ENCODE results near the gene STIP1.
A peak's percentile ranks its signal among the peaks of the same experiment; 100 is the strongest.

The STIP1 gene

DNA sequence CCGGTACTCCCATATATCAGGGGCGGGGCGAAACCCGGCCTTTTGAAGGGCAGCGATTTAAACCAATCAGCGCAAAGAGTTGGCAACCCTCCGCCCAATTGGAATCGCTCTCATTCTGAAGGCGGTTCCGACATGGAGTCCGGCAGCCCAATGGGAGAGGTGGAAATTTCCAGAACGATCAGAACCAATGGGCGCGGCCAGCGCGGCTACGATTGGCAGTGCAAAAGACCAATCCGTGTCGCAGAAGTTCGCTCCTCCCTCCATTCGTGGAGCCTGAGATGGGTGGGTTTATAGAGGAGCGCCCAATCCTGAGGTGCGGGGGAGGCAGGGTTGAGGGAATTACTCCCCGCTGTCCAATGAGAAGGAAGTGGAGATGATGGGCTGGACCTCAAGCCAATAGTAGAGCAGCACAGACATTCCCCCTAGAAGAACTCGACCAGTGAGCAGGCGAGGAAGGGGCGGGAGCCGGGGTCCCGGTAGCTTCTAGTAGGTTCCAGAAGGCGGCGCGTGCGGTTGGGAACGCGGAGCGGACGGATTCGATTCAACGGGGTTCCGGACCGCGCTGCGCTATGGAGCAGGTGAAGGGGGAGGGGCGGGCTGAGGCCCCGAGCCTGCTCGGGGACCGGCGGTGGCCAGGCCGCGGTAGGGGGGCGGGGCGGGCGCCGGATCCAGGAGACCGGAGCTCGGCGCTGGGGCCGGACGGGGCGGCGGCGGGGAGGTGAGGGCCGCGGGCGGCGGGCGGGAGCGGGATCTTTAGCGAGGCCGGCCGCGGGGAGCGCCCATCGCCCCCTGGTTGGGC, at the start of gene STIP1:
Gene STIP1, plus strand, starts transcription at position 479 of the 799 bp plus-strand sequence. Its CDS starts 91 bp downstream, at position 570.
- peak; percentile 100 for DNase-seq

DNA sequence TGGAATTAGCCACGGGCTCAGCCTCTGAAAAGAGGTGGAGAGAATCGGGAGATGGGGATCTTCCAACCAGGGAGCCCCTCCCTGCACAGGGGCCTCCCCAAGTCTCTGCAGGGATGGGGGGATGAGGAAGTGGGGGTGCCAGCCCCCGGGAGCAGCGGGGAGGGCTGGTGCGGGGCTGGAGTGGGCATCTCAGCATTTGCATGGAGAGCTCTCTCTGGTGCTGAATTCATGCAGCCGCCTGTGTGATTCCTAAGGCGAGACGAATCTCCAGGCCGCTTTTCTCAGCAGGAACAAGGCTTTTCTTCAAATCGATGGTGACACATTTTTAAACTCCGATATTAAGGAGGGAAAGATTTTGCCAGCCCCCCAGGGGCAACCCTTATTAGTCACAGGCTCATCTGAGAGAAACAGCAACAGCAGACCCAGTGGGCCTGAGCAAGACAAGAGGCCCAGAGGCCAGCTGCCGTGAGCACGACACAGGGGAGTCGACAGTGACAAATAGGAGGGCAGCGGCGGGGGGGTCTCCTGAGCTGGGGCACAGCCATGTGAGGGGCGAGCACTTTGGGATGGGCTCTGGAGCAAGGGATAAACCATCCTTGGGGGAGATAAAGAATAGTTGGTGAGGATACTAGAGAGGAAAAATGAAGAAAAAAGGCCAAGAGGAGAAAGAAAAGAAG, 49.1 kb upstream of the STIP1 start:
- no peak for DNase-seq

DNA sequence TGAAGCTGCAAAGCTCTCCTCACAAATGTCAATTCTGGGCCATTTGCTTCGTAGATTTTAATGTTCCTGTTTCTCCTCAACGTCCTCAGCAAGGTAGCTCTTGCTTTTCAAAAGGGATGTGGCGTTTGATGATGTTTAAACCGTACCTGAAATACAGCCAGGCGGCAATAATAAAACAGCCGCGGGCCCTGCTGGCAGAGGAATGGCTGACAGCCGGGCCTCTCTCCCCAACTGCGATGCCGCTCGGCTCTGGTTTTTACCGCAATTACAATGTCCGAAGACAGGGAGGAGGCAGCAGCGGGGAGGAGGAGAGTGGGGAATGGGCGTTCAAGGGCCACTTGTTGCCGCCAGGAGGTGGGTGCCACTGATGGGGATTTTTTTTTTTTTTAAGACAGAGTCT, 47.6 kb upstream of the STIP1 start:
- DNase-seq = no peak

DNA sequence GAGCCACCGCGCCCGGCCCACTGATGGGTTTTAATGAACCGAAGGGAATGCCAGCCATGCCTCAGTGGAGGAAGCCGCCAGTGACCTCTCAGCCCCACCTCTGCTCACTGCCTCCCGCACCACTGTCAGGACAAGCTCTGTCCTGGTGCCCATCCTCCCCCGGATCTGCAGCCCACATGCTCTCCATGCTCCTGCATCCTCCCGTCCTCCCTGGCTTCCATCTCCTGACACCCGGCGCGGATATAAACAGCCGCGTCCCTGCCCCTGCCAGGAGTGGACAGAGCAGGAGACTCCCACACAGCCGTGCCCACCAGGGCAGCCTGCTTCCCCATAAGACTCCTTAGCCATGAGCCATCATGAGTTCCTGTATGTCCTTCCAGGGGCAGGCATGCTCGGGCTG, 46.9 kb upstream of the STIP1 start:
- no peak for DNase-seq

DNA sequence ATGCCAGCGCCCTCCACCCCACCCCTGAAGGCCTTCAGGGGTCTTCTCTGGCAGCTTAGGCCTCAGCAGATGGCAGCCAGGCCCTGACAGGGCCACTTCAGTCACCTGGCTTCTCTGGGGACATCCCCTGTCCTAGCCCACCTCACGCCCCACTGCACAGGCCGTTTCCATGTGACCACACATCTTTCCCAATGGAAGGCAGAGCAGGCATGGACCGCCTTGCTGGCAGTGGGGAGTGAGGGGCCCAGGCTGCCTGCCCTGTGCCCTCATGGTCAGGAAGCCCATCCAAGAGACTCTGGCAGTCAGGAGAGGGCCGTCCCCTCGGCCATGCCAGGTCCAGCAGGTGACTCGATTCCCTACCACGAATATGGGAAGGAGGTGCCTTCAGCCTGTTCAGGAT, 45.9 kb upstream of the STIP1 start:
- no peak for DNase-seq

DNA sequence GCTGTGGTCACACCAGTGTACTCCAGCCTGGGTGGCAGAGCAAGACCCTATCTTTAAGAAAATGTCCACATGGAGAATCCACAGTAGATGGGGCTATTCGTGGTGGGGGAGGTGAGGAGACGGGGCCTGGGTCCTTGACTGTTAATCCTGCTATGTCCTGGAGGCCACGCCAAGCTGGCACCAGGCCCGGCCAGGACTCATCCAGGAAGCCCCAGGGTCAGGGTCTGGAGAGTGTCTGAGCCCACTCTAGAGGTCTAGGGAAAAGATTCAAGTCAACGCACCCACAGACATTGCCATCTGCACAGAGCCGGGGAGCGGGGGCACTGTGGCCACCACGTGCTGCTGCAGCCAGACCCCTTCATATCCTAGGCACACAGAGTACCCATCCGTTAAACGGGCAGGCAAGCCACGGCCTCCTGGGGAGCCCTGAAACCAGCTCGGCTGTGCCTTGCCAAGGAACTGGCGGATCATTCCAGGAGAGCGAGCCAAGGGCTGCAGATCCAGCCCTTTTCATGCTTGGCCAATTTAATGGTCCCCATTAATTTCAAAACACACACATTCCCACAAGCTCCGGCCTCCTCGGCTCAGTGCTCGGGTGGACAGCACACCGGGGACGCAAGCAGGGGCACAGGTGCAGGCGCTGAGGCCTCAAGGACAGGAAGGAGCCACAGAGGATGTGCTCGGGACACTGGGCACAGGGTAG, 44.7 kb upstream of the STIP1 start:
- DNase-seq = no peak

DNA sequence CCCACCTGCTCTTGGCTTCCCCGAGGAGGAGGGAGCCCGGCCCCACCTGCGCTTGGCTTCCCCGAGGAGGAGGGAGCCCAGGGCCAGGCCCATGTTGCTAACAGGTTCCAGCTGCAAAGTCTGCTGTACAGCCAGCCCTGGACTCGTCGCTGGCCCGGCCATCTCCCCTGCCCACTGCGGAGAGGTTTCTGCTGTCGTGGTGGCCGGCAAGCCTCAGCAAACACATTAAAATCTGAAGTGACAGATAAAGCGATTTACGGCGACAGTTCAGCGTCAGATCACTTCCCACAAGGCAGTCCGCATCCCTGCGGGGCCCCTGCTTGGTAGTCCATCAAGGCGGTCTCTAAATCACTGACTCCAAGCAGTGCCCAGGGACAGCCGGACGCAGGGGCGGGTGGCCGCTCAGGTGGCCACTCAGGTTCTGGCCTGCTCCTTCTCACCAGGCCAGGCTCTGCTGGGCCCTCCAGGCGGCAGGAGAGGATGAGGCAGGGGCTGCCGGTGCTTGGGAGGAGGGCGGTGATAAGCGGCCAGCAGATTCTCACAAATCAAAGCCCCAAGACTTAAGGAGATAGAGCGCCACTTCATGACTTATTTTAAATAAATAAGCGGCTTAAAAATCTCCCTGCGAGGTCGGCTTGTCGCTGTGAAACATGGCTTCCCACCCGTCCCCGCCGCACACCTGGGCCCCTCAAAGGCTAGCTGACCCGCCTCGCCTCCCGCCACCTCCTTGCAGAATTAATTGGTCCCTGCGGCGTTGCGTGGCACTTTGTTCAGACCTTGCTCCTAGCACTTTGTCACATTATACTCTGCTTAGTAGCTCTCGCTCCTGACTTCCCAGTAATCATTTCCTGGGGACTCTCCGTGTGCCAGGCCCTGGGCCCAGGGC, 41.1 kb upstream of the STIP1 start:
- DNase-seq = no peak

DNA sequence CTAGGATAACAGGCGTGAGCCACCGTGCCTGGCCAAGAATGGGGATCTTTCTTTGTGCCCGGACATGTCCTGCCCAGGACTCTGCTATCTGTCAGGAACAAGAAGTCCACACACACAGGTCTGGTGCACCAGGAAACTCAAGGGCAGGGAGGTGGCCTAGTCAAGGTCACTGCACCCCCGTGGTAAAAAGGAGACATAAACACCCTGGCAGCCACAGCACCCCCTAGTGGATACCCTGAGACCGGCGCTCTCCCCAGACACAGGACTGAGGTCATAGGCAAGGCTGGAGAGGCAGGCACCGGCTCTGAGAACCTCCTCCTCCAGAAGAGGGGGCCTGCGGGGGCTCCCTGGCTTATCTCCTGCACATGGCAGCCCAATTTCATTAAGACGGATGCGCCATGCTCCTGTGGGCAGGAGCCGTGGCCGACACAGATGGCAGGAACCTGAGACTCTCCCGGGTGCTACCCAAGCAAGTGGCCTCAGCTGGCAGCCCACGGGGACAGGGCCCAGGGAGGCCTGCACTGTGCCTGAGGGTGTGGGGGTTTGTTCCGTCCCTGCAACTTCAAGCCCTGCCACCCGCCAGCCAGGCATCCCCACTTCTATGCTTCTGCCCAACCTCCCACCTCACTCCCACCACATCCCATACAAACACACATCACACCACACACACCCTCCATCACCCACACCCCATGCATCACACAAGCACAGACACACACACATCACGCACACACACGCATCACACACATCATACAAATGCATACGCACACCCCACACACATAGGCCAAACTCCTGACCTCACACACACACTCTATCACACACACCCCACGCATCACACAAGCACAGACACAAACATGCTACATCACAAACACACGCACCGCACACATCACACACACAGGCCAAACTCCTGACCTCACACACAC, 39.7 kb upstream of the STIP1 start:
- DNase-seq = peak in 1 of 2 experiments; percentile 53

DNA sequence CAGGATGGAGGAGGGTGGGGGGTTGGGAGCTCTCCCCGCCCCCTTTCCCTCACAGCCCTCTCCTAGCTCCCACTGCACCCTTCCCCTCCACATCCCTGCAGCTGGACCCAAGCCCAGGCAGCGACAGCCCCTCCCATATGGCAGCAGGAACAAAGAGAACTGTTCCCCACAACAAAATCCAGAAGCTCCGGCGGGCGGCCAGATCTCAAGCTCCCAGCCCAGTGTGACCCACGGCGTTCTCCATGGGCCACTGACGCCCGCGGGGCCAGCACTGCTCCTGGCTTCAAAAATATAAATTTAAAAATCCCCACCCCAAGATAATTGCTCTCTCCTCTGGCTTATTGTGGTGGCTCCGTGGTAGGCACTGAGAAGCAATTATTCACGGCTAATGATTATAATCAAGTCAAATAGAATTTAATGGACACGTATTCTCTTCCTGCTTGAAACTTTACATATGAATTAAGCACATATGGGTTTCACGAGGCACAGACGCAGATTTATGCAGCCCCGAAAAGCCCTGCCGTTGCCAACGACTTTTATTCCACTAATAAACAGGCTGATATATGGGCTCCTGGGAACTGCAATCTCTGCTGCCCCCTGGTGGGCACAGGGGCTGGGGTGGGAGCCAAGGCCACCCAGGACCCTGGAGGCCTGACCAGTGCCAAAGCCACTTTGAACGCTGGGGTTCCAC, 37.6 kb upstream of the STIP1 start:
- peak; percentile 41 to 42 for DNase-seq

DNA sequence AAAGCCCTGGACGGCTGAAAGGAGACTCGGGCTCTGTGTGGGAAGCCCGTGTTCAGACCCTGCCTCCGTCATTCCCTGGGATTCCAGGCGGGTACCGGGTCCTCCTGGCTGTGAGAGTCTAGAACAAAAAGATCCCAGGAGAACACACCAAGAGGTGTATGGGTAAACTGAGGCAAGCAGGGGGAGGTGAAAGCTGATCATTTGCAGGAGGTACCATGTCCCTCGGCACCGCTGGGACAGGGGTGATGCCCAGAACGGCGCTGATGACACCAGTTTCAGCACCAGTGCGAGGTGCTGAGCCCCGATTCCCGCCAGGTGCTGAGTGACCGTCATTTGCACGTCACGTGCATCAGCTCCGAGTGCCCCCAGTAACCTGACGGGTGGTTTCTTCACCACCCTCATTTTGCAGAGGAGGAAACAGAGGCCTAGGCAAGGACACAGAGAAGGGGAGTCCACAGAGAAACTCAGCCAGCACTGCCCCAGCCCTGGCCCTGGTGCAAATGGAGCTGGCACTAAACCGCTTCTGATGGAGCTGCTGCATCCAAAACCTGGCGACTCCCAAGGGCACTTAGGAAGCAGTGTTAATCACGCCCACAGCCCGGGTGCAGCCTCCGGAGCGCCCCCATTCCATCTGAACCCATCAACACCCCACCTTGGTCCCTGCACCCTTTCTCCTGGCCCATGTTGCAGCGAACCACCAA, 36.9 kb upstream of the STIP1 start:
- DNase-seq = no peak

DNA sequence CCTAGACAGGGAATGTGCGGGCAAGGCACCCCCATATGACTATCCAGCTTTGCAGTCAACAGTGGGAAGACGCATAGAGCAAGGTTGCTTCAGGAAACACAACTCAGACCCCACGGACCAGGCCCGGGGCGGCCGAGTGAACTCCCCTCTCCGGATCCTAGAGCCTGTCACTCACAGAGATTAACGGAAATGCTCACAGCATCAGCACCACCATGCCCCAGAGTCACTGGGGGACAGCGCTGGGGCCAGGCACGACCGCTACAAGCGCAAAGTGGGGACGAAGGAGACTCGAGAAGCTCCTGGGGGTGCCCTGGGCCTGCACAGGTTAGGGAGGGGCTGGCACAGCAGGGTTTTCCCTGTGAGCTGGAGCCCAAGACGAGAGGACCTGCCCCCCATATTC, 35.9 kb upstream of the STIP1 start:
- DNase-seq = no peak

DNA sequence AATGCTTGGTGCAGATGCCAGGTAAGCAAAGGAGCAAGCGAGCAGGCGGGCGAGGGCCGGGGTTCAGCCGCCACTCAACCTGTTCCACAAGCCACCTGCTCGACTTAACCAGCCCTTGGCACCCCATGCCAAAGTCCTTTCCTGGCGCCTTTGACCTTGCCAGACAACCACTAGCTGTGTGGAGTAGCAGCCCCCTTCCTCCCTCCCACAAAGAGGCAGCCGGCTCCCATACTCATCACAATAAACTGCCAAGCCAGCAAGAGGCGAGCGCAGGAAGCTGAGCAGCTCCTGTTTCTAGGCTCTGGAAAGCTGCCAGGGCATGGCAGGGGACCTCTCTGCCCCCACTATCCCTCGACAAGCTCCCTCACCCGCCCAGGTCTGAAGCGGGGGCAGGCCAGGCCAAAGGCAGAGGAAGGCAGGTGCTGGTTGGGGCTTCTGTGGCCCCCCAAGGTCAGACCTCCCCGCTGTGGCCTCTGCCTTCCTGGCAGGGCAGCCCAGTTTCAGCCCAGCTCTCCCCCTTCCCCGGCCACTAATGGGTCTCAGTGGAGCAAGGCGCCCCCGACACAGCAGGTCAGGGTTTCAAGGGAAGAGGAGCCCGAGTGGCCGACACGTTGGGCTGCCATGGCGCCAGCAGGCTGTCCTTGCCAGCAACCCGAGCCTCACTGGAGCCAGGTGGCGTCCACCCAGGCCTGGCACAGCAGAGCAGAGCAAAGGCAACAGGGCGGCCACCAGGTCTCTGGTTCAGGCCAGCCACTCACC, 35.3 kb upstream of the STIP1 start:
- DNase-seq = no peak

DNA sequence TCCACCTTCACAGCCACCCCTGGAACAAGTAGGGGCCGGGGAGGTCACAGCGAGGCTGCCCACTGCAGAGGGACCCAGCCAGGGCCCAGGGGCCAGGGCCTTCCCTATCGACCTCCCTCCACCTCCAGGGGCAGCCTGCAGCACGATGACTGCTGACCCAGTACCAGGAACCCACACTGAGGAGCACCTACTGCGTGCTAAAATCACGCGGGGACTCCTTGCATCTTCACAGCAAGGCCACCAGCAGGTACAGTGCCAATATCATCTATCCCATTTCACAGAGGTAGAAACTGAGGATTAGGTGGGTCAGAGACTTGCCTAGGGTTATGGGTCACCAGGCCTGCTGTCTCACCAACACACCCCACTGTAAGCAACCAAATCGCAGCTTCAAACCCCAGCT, 34.6 kb upstream of the STIP1 start:
- DNase-seq = no peak

DNA sequence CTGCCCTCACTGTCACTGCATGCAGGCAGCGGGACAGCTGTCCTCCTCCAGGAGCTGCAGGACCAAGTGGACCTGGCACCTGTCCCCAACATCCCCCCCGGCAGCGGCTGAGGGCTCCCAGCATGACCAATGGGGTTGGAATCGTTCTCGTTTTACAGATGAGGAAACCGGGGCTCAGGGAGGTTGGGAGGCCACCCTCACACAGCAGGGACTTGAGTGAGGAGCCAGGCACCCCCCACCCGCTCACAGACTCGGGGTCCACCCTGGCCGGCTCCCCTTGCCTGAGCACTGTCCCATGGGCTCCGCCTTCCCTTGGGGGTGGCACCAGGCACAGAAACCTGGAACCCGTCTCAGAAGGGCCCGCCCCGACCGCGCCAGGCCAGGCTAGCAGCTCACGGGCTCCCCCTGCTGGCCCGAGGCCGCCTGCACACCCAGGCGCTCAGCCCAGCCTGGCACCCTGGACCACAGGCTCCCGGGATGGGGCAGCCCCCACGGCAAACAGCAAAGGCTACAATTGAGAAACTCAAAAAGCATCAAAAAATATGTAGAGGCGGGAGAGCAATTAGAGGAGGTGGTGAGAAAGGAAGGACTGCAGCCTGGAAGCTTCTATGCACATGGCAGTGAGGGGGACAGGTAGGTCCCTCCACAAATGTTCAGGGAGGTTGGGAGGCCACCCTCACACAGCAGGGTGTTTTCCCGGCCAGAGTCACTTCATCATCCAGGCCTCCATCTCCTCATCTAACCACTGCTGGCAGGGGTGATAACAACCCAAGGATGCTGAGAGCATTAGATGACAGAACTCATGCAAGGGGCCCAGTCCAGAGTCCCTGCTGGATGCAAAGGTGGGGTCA, 32.9 kb upstream of the STIP1 start:
- peak in 1 of 2 experiments; percentile 31 for DNase-seq

DNA sequence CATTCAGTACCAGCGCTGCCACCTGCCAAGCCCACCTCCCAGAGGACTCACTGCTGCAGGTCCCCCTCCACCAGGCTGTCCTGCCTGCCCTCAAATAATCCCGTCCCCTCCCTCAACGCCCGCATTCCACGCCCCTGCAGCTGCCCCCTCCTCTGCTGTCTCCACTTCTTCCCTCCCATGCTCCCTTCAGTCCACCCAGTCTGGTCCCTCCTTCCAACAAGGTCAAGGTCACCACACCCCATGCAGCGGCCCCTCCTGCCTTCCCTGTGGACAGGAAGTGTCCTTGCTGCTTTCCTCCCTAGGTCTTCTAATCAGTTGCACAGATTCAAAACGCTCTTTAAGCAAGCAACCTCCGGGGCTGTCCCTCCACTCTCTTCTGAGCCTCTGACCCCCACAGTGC, 32.2 kb upstream of the STIP1 start:
- no peak for DNase-seq

DNA sequence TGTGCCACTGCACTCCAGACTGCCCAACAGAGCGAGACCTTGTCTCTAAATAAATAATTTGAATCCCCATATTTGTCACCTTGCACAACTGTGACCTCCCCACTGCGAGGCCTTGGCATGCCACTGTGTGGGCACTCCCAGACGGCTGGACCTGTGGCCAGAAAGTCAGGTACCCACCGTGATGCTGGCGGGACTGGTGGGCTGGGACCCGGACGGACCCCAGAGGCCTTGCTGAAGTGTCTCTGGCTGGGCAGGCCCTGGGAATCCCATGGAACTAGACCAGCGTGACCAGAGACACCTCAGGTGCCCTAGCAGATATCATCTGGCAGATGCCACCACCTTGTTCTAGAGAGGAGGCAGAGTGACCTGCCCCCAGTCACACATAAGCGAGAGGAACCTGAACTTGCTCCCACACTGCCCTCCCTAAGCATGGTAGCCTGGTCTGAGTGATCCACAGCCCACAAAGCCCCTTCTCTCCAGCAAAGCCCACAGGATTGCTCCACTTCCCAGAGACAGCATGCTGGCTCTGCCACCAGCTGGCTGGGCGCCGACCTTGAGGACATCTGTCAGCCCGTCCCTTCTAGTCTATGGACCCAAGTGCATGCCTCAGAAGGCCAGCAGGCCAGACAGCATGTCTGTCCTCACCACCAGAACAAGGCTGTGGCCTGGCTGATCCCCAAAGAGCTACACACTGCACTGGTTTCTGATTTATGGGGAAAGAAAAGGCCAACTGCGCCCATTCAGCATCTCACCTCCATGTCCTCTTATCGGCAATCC, 29.5 kb upstream of the STIP1 start:
- no peak for DNase-seq

DNA sequence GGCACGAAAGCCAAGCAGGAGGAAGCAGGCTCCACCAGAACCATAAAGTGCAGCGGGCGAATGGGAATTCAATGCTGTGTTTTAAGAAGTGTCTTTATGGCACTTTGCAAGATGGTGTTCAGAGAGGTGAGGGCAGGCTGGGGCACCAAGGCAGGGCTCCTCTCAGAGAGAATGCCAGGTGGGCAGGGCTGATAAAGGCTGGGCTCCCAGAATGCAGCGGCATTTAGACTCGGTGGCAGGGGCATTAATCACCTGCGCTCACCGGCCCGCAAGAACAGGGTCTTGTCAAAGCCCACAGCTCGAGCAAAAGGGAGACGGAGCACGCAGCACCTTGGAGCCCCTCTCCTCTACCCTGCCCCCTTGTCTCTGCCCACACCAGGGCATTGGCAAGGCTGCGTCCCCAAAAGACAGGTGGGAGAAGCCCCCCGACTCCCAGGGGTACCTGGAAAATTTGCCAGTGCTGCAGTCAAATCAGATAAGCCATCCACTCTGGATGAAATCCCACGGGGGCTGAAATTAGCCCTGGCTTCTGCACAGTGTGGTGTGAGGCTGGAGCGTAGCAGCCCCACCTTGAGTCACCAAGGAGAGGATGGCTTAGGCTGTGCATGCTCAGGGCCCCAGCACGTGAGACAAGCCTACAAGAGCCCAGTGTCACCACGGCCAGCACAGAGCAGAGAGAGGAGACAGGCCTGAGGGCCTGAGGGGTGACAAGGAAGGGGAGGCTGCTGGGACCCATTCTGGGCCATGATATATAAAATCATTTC, 28.2 kb upstream of the STIP1 start:
- no peak for DNase-seq

Measured in SHP77 (cell line).